T-helper 2 cell (primary cell): ENCODE measurements around the gene PTCD3.

Source experiments
- DNase-seq, 5 experiments: peaks; one replicate each; pipeline versions ENCODE4 v3.0.0 to v3.0.0-alpha.2; 2012 to 2022

Gene PTCD3

DNA sequence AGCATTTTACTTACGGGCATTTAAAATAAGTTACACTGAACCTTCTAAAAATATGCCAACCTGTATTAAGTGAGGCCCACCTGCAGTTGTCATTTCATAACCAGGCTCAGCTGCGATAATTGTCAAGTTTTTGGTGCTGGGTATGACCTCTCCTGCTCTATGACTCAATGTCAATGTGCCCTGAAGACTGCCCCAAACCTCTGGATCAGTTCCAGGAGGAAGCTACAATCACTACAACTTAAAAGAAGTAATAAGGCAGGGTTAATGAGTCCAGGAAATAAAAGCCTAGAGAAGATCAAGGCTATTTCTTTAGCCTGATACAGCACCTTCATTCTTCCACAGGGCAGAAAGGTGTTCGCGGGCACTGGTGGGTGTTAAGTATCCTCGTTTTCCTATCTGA, 23.3 kb upstream of the PTCD3 start:
- no peak for DNase-seq

DNA sequence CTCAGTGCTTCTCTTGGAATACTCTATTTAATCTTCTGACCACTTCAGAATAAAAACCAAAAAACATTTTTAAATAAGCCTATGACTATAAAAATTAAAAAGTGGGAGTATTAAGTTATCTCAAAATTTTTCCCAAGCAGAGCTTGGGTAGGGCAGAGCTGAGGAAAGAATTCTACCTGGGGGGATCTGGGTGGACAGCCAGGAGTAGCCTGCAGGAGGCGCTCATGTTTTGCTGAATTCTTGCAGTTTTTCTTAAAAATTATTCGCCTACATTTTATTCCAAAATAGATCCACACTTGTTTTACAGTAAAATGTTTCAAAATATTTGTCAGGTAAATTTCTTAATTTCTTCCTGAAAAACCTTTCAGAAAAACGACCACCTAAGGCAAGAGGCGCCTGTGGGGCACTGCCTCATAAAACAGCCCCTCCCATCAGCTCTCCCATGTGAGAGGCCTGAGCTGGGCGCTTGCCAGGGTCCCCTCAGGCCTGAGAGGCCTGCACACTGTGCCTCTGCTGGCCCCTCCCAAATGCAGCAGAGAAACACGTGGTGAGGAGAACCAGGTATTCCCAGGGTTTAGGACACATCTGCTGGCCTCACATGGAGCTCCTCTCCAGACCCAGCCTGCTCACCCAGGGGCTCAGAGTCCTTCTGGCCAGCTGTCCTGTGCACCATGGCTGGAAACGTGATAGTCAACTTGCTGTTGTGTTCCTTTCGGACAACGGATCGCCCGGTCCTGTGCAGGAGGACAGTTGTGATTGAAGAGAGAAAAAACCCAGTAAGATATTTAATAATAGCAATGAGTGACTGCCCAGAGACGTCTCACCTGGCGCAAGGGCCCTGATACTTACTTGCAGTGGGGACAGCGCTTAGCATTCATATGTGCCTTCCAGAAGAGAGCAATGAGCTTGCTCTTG, 17.8 kb upstream of the PTCD3 start:
- DNase-seq: no peak

GRCh38 chr2:86094229-86094628, 11.8 kb upstream of the PTCD3 start:
- no peak for DNase-seq

GRCh38 chr2:86097114-86097896, 8.7 kb upstream of the PTCD3 start:
- no peak for DNase-seq

- DNase-seq: no peak
Measured at GRCh38 chr2:86097913-86098312, 8.1 kb upstream of the PTCD3 start.

DNA sequence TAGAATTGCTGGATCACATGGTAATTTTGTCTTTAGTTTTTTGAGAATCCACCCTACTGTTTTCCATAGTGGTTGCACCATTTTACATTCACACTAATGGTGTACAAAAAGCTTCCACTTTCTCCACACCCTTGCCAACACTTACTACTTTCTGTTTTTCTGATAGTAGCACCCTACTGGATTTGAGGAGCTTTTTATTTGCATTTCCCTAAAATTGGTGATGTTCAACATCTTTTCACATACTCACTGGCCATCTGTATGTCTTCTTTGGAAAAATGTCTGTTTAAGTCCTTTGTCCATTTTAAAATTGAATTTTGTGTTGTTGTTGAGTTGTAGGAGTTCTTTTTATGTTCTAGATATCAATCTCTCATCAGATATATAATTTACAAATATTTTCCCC, 3.9 kb upstream of the PTCD3 start:
- DNase-seq: no peak

- peak; percentile 50 to 94 (median 77) for DNase-seq
Measured at GRCh38 chr2:86105252-86105968, 625 bp upstream of the PTCD3 start, which contains the start of gene POLR1A. Gene POLR1A, minus strand, starts transcription at chr2:86105886. Its CDS starts 110 bp downstream, at chr2:86105776.

GRCh38 chr2:86107031-86107430, 996 bp downstream of the PTCD3 start:
- peak in 1 of 5 experiments; percentile 37 for DNase-seq

GRCh38 chr2:86118130-86118529, 12.1 kb downstream of the PTCD3 start:
- no peak for DNase-seq

DNA sequence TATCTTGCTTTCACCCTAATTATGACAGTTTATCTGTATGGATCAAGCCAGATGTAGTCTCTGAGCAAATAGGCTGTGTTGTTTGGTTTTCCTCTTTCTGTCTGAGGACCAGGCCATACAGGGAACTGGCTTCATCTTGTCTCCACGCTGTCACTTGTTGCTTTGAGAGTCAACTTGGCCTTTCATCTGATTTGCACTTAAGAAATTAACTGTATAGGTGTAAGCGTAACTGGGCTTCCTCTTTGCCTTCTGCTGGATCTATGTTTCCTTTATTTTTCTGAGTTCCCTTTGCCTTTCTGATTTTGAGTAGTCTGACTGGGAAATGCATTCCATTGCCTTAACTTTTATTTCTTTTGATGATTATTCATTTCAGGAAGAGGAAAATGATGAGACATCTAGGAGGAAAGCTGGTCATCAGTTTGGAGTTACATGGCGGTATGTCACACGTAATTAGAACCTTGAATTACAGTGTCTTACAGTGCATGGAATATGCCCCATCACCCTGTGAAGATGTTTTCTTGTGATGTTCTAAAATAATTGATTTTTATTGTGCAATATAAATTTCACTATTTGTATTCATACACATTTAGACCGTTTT, 17.4 kb downstream of the PTCD3 start:
- no peak for DNase-seq

DNA sequence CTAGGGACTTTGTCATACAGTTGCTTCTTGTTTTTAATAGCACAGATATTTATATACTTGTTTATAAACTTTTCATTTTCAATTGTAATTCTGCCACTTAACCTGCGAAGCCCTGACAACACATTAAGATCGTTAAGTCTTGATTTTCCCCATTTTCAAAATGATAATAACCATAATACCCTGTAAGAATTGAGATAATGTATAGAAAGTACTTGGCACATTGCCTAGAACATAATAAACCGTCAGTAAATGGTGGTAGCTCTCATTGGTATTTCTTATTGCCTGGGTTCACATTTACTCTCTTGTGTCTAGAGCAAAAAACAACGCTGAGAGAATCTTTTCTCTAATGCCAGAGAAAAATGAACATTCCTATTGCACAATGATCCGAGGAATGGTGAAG, 18.6 kb downstream of the PTCD3 start:
- DNase-seq: no peak

- no peak for DNase-seq
Measured at GRCh38 chr2:86134709-86135108, 28.7 kb downstream of the PTCD3 start.

- DNase-seq: no peak
Measured at GRCh38 chr2:86135653-86136052, 29.6 kb downstream of the PTCD3 start.

DNA sequence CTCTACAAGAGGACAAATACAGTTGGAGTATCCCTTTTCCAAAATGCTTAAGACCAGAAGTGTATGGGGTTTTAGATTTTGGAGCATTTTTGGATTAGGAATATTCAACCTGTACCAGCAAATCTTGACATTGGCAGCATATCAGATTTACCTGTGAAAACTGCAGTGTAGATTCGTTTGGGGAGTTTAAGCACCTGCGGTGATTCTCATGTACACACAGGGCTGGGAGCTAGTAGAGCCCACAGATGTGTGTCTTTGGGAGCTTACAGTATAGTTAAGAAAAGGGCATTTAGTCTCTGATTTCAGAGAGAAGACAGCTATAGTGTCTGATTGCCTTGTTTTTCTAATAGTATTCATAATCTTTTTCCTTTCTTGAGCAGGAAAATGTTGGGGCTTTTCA, 30.1 kb downstream of the PTCD3 start:
- no peak for DNase-seq

DNA sequence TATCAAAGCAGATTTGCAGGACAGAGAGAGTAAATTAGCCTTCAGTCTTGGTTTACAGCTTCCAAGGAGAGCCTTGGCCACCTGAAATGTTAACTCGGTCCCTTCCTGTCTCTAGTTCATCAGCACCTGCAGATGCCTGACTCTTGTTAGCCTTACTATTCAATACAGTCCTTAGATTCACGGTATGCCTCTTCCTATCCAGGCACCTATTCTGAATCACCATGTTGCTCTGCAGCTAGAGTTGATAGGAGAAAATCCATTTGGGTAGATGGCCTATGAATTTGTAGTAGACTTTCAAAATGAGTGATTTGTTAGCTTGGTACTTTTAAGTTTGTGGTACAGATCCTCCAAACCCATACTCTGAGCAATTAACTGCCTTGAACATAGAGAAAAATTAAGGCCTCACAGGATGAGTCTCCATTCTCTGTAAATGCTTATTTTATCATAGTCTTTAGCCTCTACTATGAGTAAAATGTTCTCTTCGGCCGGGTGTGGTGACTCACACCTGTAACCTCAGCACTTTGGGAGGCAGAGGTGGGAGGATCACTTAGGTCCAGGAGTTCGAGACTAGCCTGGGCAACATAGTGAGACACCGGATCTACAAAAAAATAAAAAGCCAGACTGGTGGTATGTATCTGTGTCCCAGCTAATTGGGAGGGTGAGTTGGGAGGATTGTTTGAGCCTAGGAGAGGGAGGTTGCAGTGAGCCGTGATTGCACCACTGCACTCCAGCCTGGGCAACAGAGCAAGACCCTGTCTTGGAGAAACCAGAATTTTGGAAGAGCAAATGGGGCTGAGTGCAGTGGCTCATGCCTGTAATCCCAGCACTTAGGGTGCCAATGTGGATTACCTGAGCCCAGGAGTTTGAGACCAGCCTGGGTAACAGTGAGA, 32.9 kb downstream of the PTCD3 start:
- DNase-seq: peak in 1 of 5 experiments; percentile 34

GRCh38 chr2:86139981-86140380, 33.9 kb downstream of the PTCD3 start:
- DNase-seq: peak in 2 of 5 experiments; percentile 10 to 76

- no peak for DNase-seq
Measured at GRCh38 chr2:86140969-86141392, 34.9 kb downstream of the PTCD3 start.

- DNase-seq: no peak
Measured at GRCh38 chr2:86142436-86143257, 36.6 kb downstream of the PTCD3 start.

- DNase-seq: no peak
Measured at GRCh38 chr2:86143307-86143706, 37.3 kb downstream of the PTCD3 start.

DNA sequence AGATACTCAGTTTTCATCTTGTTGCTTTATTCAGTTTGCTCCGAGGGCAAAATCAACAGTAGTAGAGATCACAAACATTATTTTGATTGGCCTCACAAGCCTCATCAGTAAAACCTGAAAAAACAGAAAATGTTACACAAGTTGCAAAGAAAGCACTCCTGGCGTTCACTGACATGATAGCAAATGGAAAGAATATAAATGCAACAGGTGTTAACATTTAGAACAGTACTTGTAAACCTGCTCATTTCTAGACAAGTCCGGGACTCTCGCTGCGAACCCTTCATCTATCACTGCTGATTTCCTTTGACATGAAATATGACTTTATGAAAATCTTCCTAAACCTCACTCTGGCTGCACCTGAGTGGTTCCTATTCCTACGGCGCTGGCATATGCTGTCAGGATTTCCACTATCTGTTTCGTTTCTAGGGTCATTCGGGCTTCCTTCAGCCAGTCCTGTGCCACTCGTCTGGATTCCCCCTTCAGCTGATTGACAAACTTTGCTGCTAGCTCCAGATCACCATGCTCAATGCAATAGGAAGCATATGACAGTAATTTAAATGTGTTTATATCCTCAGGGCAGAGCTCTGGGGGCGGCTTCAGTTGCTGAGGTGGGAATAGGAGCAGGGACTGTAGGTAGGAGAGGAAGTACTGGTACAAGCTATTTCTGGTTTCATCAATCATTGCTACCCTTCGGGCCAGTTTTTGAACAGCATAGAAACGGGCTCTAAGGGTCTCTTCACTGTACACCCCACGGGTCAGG, 38.1 kb downstream of the PTCD3 start:
- DNase-seq: no peak
